Endothelial cell (in vitro differentiated cells): Measurements from ENCODE around the gene ZHX3. TPM values are rescaled to one million over a fixed set of nuclear protein-coding genes. Genes with fewer than 3 reads are reported as not detected.

Experiments
- DNase-seq: peaks from one replicate; pipeline ENCODE4 v3.0.0; 2021; ENCODE audit warnings: low spot score
- H3K27ac Mint-ChIP-seq: one replicate; pipeline ENCODE4 v1.8.0; 2021; ENCODE audit warnings: mixed read lengths, inconsistent platforms; ENCODE audit not compliant: unreplicated experiment
- H3K27me3 Mint-ChIP-seq: one replicate; pipeline ENCODE4 v1.8.0; 2021; ENCODE audit warnings: mild to moderate bottlenecking, moderate library complexity, mixed read lengths, inconsistent platforms; ENCODE audit not compliant: unreplicated experiment
- H3K36me3 Mint-ChIP-seq: one replicate; pipeline ENCODE4 v1.8.0; 2021; ENCODE audit warnings: mild to moderate bottlenecking, low read depth, mixed read lengths, inconsistent platforms; ENCODE audit not compliant: unreplicated experiment
- H3K4me1 Mint-ChIP-seq: one replicate; pipeline ENCODE4 v1.8.0; 2021; ENCODE audit warnings: mild to moderate bottlenecking, mixed read lengths, inconsistent platforms; ENCODE audit not compliant: unreplicated experiment
- H3K4me3 Mint-ChIP-seq: one replicate; pipeline ENCODE4 v1.8.0; 2021; ENCODE audit warnings: mild to moderate bottlenecking, mixed read lengths, inconsistent platforms; ENCODE audit not compliant: unreplicated experiment
- H3K9me3 Mint-ChIP-seq: one replicate; pipeline ENCODE4 v1.8.0; 2021; ENCODE audit warnings: mixed read lengths, inconsistent platforms; ENCODE audit not compliant: unreplicated experiment
- total RNA-seq: library from RNA; stranded (reverse); fragmentation: NEBNext Ultra II Directional; extraction: Animal tissue kit (Norgen Biotek cat#: 25700); gene quantifications from one replicate; pipeline ENCODE4 v1.2.1, GENCODE V29; 2021; ENCODE audit not compliant: unreplicated experiment
- TF ChIP-seq, protein P1 (sequence below): fragments of 200-600 bp; sonication (generic); IDR thresholded peaks from one replicate; pipeline ENCODE4 v1.5.0; 2021; ENCODE audit warnings: antibody characterized with exemption; ENCODE audit not compliant: unreplicated experiment

The ZHX3 gene
- total RNA-seq, 1 donor from 2014 or later: 20.9 TPM

GRCh38 chr20:41300886-41301285 lies 16.6 kb downstream of the ZHX3 start:
- no peaks in the 10 kb centered on the region for H3K27me3 Mint-ChIP-seq
- H3K36me3 Mint-ChIP-seq: no peaks in the 10 kb centered on the region
- peak overlapping the region; percentile 38 for H3K4me3 Mint-ChIP-seq
- peaks cover 7% of the 10 kb centered on the region for H3K4me1 Mint-ChIP-seq
- no peaks in the 10 kb centered on the region for H3K9me3 Mint-ChIP-seq
- no peak for DNase-seq
- no peak overlapping the region for H3K27ac Mint-ChIP-seq
- TF ChIP-seq, protein P1, sequence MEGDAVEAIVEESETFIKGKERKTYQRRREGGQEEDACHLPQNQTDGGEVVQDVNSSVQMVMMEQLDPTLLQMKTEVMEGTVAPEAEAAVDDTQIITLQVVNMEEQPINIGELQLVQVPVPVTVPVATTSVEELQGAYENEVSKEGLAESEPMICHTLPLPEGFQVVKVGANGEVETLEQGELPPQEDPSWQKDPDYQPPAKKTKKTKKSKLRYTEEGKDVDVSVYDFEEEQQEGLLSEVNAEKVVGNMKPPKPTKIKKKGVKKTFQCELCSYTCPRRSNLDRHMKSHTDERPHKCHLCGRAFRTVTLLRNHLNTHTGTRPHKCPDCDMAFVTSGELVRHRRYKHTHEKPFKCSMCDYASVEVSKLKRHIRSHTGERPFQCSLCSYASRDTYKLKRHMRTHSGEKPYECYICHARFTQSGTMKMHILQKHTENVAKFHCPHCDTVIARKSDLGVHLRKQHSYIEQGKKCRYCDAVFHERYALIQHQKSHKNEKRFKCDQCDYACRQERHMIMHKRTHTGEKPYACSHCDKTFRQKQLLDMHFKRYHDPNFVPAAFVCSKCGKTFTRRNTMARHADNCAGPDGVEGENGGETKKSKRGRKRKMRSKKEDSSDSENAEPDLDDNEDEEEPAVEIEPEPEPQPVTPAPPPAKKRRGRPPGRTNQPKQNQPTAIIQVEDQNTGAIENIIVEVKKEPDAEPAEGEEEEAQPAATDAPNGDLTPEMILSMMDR: no peak

DNA sequence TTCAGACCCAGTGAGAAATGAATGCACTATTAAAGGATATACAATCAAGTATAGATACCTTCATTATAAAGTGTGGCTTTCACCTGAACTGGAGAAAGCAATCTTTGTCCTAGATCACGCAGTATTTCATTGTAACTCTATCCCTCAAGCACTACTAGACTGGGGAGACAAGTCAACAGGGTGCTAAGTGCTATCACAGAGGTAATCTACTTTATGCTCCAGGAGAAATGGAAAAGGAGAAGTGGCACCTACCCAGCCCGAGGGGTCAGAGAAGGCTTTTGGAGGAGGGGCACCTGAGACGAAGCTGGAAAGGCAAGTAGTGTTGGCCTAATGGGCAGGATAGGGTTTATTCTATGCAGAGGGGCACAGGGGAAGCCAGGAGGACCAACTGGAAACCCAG lies 17.1 kb downstream of the ZHX3 start:
- Mint-ChIP-seq H3K36me3 (no peaks in the 10 kb centered on the region), H3K4me1 (peaks cover 7% of the 10 kb centered on the region), H3K4me3 (peak overlapping the region; percentile 38), H3K9me3 (no peaks in the 10 kb centered on the region), H3K27me3 (no peaks in the 10 kb centered on the region), H3K27ac (no peak overlapping the region)
- TF ChIP-seq, protein P1: no peak
- no peak for DNase-seq

DNA sequence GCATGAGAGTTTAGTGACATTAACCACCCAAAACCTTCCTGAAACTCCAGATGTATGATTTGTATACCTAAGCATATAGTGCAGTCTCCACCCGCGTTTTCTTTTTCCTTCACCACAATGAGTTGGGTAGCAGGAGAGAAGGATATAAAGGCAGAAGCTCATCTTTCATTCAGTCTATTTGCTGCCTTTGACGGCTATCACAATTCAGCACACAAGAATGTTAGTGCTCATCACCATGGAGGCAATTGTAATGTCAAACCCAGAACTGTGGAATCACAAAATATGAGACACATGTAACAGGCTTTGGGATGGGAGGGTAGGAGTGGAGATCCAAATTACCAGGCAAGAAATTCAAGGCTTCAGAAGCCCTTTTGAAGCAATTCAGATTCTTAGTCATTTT lies 17.6 kb downstream of the ZHX3 start:
- H3K4me1 Mint-ChIP-seq: peaks cover 7% of the 10 kb centered on the region
- peak overlapping the region; percentile 17 for H3K27ac Mint-ChIP-seq
- no peaks in the 10 kb centered on the region for H3K36me3 Mint-ChIP-seq
- TF ChIP-seq, protein P1: no peak
- DNase-seq: no peak
- H3K27me3 Mint-ChIP-seq: no peaks in the 10 kb centered on the region
- no peak overlapping the region for H3K4me3 Mint-ChIP-seq
- no peaks in the 10 kb centered on the region for H3K9me3 Mint-ChIP-seq

DNA sequence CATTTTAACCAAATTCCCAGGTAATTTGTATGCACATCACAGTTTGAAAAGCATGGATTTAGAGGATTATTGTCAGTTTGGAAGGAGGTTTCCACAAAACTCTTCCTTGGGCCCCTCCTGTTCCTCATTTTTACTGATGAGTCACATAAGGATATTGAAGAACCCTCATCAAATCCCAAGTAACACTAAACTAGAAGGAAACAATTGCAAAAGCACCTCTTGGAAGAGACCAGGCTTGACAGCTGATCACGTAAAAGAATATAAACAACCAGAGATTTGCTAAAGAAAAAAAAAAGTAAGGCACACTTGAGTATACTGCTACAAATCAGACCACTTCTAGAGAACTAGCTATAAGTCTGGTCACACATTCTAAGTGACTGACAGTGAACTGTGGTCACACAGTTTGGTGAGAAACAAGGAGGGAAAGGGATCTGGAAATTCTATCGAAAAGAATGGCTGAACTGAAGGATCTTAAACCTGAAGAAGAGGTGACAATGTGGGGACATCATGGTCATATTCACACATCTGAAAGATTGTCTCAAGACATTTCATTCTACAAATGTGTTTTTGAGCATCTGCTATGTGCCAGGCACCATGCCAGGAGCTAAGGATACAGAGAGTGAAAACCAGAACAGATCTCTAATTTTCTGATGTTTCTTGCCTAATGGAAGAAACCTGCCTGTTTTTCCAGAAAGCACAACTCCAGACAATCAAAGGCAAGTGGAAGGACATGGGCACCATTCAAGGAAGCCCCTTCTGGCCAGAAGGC lies 24.1 kb downstream of the ZHX3 start:
- no peak for DNase-seq
- Mint-ChIP-seq H3K27me3 (no peaks in the 10 kb centered on the region), H3K36me3 (no peaks in the 10 kb centered on the region), H3K4me3 (no peak overlapping the region), H3K4me1 (peaks cover 7% of the 10 kb centered on the region), H3K9me3 (no peaks in the 10 kb centered on the region), H3K27ac (no peak overlapping the region)
- TF ChIP-seq, protein P1: no peak

DNA sequence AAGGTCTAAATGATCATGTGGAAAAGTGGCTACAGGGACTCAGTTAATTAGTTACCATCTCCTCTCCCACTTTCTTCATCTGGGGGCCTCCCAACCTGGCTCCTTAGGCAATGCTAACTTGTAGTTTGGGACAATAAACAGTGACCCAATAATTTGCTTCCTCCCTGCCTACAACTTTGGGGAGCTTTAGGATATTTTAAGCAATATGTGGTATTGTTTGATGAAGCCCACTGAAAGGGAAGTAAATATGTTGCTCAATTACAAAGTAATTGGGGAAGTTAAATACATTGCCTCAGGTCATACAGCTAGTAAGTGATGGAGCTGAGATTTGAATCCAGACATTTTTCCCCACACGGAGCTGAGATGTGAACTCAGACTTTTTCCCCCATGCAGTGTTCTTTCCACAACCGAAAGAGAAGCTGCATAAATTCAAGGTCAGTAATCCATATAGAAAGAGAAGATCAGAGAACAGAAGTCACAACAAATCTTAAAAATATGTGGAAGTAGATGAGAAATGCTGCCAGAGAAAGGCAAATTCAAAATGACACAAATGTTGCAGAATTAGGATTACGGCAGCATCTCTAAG lies 26.6 kb downstream of the ZHX3 start:
- TF ChIP-seq, protein P1: no peak
- H3K9me3 Mint-ChIP-seq: no peaks in the 10 kb centered on the region
- H3K27ac Mint-ChIP-seq: no peak overlapping the region
- H3K36me3 Mint-ChIP-seq: peaks cover 6% of the 10 kb centered on the region
- H3K27me3 Mint-ChIP-seq: no peaks in the 10 kb centered on the region
- peaks cover 5% of the 10 kb centered on the region for H3K4me1 Mint-ChIP-seq
- no peak for DNase-seq
- H3K4me3 Mint-ChIP-seq: no peak overlapping the region
